Upper lobe of left lung (tissue), 6 donors: ENCODE data around the gene SLC4A2. TPM values are rescaled to one million over a fixed set of nuclear protein-coding genes. Genes with fewer than 3 reads are reported as not detected.

Source experiments
- ATAC-seq, 2 donors: fragments of 200-7000 bp; cut with Tn5 transposase; one replicate each; pipeline ENCODE4 v1.9.1; 2022; ENCODE audit warnings: mild to moderate bottlenecking in 2 of 2, moderate library complexity in 2 of 2; ENCODE audit not compliant: low FRiP score in 2 of 2
- DNase-seq, 2 donors: peaks; one replicate each; pipeline ENCODE4 v3.0.0-alpha.2; 2019 to 2020
- H3K27ac ChIP-seq, 4 donors: fragments of 200-600 bp; sonication (generic); one replicate each; pipeline ENCODE4 v1.5.1; 2016 to 2019
- H3K27me3 ChIP-seq, 4 donors: fragments of 200-600 bp; sonication (generic); one replicate each; pipeline ENCODE4 v1.5.1; 2017 to 2019
- H3K36me3 ChIP-seq, 4 donors: fragments of 200-600 bp; sonication (generic); one replicate each; pipeline ENCODE4 v1.5.1; 2016 to 2019
- H3K4me1 ChIP-seq, 4 donors: fragments of 200-600 bp; sonication (generic); one replicate each; pipeline ENCODE4 v1.5.1; 2018 to 2019
- H3K4me3 ChIP-seq, 4 donors: fragments of 200-600 bp; sonication (generic); one replicate each; pipeline ENCODE4 v1.5.1; 2017 to 2019; ENCODE audit warnings: mild to moderate bottlenecking in 2 of 4, moderate library complexity in 1 of 4
- H3K9me3 ChIP-seq, 4 donors: fragments of 200-600 bp; sonication (generic); one replicate each; pipeline ENCODE4 v1.5.1; 2018 to 2019
- CTCF ChIP-seq, 6 experiments: fragments of 450-650 bp in 4 of 6; fragments of 200-600 bp in 2 of 6; sonication (generic) in 2 of 6; IDR thresholded peaks; one replicate each; pipeline ENCODE4 v1.5.1; 2016 to 2019; ENCODE audit warnings: antibody characterized with exemption in 6 of 6
- EP300 ChIP-seq, 4 donors: sonication (generic); formaldehyde crosslinking; IDR thresholded peaks; one replicate each; pipeline ENCODE4 v1.5.1; 2017; ENCODE audit warnings: antibody characterized with exemption in 4 of 4, control low read depth in 2 of 4
- POLR2A ChIP-seq, 4 donors: fragments of 450-650 bp; IDR thresholded peaks; one replicate each; pipeline ENCODE4 v1.5.1; 2016 to 2017; ENCODE audit warnings: antibody characterized with exemption in 4 of 4, mild to moderate bottlenecking in 2 of 4
- POLR2AphosphoS5 ChIP-seq, 2 donors: sonication (generic); formaldehyde crosslinking; IDR thresholded peaks; one replicate each; pipeline ENCODE4 v1.5.1; 2017; ENCODE audit warnings: antibody characterized with exemption in 2 of 2
- WGBS, 2 donors: methylation state at CpG; one replicate each; pipeline ENCODE4 v1.1.5; 2017 to 2018; 5-methylcytosine and 5-hydroxymethylcytosine counted together
- total RNA-seq, 6 donors: library from RNA; depleted of rRNA in 4 of 6; stranded (reverse); fragments of >200 nt in 4 of 6; gene quantifications; one replicate each; pipeline versions ENCODE4 v1.1.0 to v1.2.1, GENCODE V29; 2016 to 2021
- donor health status: DM: no; HTN: no; CAD: no; lungs with moderate emphysema.
- donor health status: DM: no; HTN: yes; CAD: no; lungs with severe emphysema.

SLC4A2 gene
- total RNA-seq, 6 donors from 2014 or later, result 88.4 to 312 (median 188) TPM

GRCh38 chr7:151125470-151125845 is 66.1 kb downstream of the SLC4A2 start:
- DNase-seq (peak in 1 of 2 donors; percentile 83), ATAC-seq (peak in 1 of 2 donors; percentile 14)
- Histone ChIP-seq H3K27ac (peak overlapping the region in 1 of 4 donors; percentile 11), H3K4me1 (peaks cover 10 to 27% (median 14%) of the 10 kb centered on the region in 4 donors), H3K4me3 (peak overlapping the region in 3 of 4 donors; percentile 25 to 40 (median 34)), H3K9me3 (no peaks in the 10 kb centered on the region), H3K36me3 (peaks cover 34 to 91% (median 74%) of the 10 kb centered on the region in 4 donors), H3K27me3 (no peaks in the 10 kb centered on the region)
- TF ChIP-seq POLR2AphosphoS5 (IDR thresholded peaks at IDR 0.05) (no peak), CTCF (IDR thresholded peaks at IDR 0.05) (no peak), EP300 (IDR thresholded peaks at IDR 0.05) (no peak)
- WGBS, 2 donors, result 55 to 69% methylated on average over 22 of the region's 22 CpGs

DNA sequence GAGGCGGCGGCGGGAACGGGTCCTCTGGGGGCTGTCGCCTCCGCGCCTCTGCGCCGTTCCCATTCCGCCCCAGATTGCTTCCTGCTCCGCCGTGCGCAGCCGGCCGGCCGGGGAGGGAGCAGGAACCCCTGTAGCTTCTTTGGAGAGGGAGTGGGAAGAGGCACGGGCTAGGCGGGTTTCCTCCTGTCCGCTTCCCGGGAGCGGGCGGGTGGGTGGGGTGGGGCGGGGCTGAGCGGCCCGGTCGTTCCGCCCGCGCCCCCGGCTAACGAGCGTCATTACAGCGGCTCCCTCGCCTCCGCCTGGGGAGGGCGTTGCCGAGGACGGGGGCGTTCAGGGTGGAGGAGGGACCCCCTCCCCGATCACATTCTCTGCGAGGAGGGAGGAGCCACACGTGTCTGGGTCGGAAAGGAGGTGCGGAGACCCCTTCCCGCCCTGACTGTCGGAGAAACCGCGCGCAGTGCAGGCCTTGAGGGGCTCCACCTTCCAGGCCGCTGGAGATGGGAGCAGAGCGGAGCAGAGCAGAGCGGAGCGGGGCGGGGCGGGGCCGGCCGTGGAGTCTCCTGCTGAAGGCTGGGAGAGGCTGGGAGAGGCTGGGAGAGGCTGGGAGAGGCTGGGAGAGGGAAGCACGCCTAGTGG is 66.6 kb downstream of the SLC4A2 start:
- peaks cover 30 to 91% (median 73%) of the 10 kb centered on the region in 4 donors for H3K36me3 ChIP-seq
- ATAC-seq, result peak in 1 of 2 donors; percentile 26
- H3K27me3 ChIP-seq, result no peaks in the 10 kb centered on the region
- DNase-seq, result peak in 1 of 2 donors; percentile 87
- peak overlapping the region in 1 of 4 donors; percentile 11 for H3K27ac ChIP-seq
- H3K4me1 ChIP-seq, result peaks cover 10 to 27% (median 14%) of the 10 kb centered on the region in 4 donors
- TF ChIP-seq EP300 (IDR thresholded peaks at IDR 0.05), result no peak
- no peak for TF ChIP-seq CTCF (IDR thresholded peaks at IDR 0.05)
- TF ChIP-seq POLR2AphosphoS5 (IDR thresholded peaks at IDR 0.05), result no peak
- TF ChIP-seq POLR2A (IDR thresholded peaks at IDR 0.05), result no peak
- no peaks in the 10 kb centered on the region for H3K9me3 ChIP-seq
- H3K4me3 ChIP-seq, result peak overlapping the region in 3 of 4 donors; percentile 25 to 40 (median 34)
- 71 to 77% methylated on average over 15 to 58 of the region's 58 CpGs for WGBS, 2 donors

Other genes starting within 250 kb of the SLC4A2 start
- gene AOC1, start 207.1 kb upstream of the SLC4A2 start, total RNA-seq, result under 1 TPM in 2 of 6 donors, not detected in 4; 0.31 to 0.88 TPM
- 1 to 10 TPM in 5 of 6 donors, under 1 TPM in 1; 0.59 to 5.7 (median 3.1) TPM for gene KCNH2, start 81.3 kb upstream of the SLC4A2 start, total RNA-seq
- 10 to 100 TPM in 4 of 6 donors, 1 to 10 TPM in 2; 3.1 to 95.3 (median 16.2) TPM for gene NOS3, start 68.6 kb upstream of the SLC4A2 start, total RNA-seq
- gene ATG9B, start 35.1 kb upstream of the SLC4A2 start, total RNA-seq, result 1 to 10 TPM in 3 of 6 donors, under 1 TPM in 3; 0.46 to 5.2 (median 1.0) TPM
- 10 to 100 TPM; 38.3 to 58.7 (median 42.5) TPM for gene ABCB8, start 31.1 kb upstream of the SLC4A2 start, total RNA-seq
- 10 to 100 TPM in 2 of 6 donors, 1 to 10 TPM in 4; 2.1 to 37.7 (median 4.0) TPM for gene ASIC3, start 11.1 kb upstream of the SLC4A2 start, total RNA-seq
- 10 to 100 TPM in 3 of 6 donors, 1 to 10 TPM in 3; 2.1 to 14.4 (median 10.1) TPM for gene CDK5, start 1.7 kb upstream of the SLC4A2 start, total RNA-seq
- 100 to 1,000 TPM in 1 of 6 donors, 10 to 100 TPM in 5; 54.3 to 136 (median 78.0) TPM for gene FASTK, start 21.2 kb downstream of the SLC4A2 start, total RNA-seq
- 10 to 100 TPM; 35.3 to 72.9 (median 51.6) TPM for gene TMUB1, start 23.9 kb downstream of the SLC4A2 start, total RNA-seq
- 100 to 1,000 TPM; 122 to 350 (median 182) TPM for gene AGAP3, start 26.9 kb downstream of the SLC4A2 start, total RNA-seq
- gene GBX1, start 108.1 kb downstream of the SLC4A2 start, total RNA-seq, result not detected
- not detected for gene ASB10, start 127.7 kb downstream of the SLC4A2 start, total RNA-seq
- gene H2BK1, start 150.9 kb downstream of the SLC4A2 start, total RNA-seq, result not detected
- 10 to 100 TPM; 19.8 to 48.2 (median 28.6) TPM for gene ABCF2, start 167.6 kb downstream of the SLC4A2 start, total RNA-seq
- gene CHPF2, start 172.9 kb downstream of the SLC4A2 start, total RNA-seq, result 10 to 100 TPM; 34.4 to 69.1 (median 47.4) TPM
- 10 to 100 TPM; 32.8 to 63.9 (median 40.8) TPM for gene SMARCD3, start 189.1 kb downstream of the SLC4A2 start, total RNA-seq